Activated T-helper 17 cell treated with anti-CD3 and anti-CD28 coated beads, Interleukin-2, amount 50 U/mL, for 72 hours (primary cell): ENCODE results near the gene AFAP1. TPM values are rescaled to one million over a fixed set of nuclear protein-coding genes. Genes with fewer than 3 reads are reported as not detected.

Source experiments
- ATAC-seq: fragments of 150-1000 bp; cut with Tn5 transposase; replicated peaks from 2 replicates; pipeline ENCODE4 v1.10.0; 2021; ENCODE audit warnings: mild to moderate bottlenecking, moderate library complexity
- H3K27ac Mint-ChIP-seq: one replicate; pipeline ENCODE4 v1.8.0; 2022; ENCODE audit warnings: mixed read lengths
- H3K27me3 Mint-ChIP-seq: one replicate; pipeline ENCODE4 v1.8.0; 2022; ENCODE audit warnings: mixed read lengths
- H3K36me3 Mint-ChIP-seq: one replicate; pipeline ENCODE4 v1.8.0; 2022; ENCODE audit warnings: low read depth, mild to moderate bottlenecking, mixed read lengths
- H3K4me1 Mint-ChIP-seq: one replicate; pipeline ENCODE4 v1.8.0; 2022; ENCODE audit warnings: mixed read lengths
- H3K4me3 Mint-ChIP-seq: one replicate; pipeline ENCODE4 v1.8.0; 2022; ENCODE audit warnings: mild to moderate bottlenecking, mixed read lengths
- H3K9me3 Mint-ChIP-seq: one replicate; pipeline ENCODE4 v1.8.0; 2022; ENCODE audit warnings: mixed read lengths
- total RNA-seq, 2 donors: library from RNA; stranded (reverse); gene quantifications; one replicate each; pipeline ENCODE4 v1.2.3, GENCODE V29; 2022

AFAP1 gene
- total RNA-seq, 2 donors from 2014 or later = 20.1 to 29.8 TPM

GRCh38 chr4:7774301-7775294, 165.1 kb downstream of the AFAP1 start:
- H3K4me1 Mint-ChIP-seq = peaks cover 20% of the 10 kb centered on the region

GRCh38 chr4:7773401-7774180, 166.1 kb downstream of the AFAP1 start:
- Mint-ChIP-seq H3K27ac (no peak overlapping the region), H3K4me1 (peaks cover 20% of the 10 kb centered on the region), H3K36me3 (peaks cover 90% of the 10 kb centered on the region), H3K4me3 (no peak overlapping the region), H3K27me3 (no peaks in the 10 kb centered on the region), H3K9me3 (no peaks in the 10 kb centered on the region)
- ATAC-seq = no peak

More at GRCh38 chr4:7774301-7775294, 165.1 kb downstream of the AFAP1 start:
- Mint-ChIP-seq H3K9me3 (no peaks in the 10 kb centered on the region), H3K36me3 (peaks cover 86% of the 10 kb centered on the region), H3K27me3 (no peaks in the 10 kb centered on the region), H3K27ac (no peak overlapping the region), H3K4me3 (no peak overlapping the region)
- ATAC-seq = no peak

- Mint-ChIP-seq H3K9me3 (no peaks in the 10 kb centered on the region), H3K27ac (no peak overlapping the region), H3K36me3 (peaks cover 90% of the 10 kb centered on the region), H3K4me1 (peaks cover 20% of the 10 kb centered on the region), H3K4me3 (no peak overlapping the region), H3K27me3 (no peaks in the 10 kb centered on the region)
- no peak for ATAC-seq
Observed at GRCh38 chr4:7772711-7773385, 166.8 kb downstream of the AFAP1 start.

DNA sequence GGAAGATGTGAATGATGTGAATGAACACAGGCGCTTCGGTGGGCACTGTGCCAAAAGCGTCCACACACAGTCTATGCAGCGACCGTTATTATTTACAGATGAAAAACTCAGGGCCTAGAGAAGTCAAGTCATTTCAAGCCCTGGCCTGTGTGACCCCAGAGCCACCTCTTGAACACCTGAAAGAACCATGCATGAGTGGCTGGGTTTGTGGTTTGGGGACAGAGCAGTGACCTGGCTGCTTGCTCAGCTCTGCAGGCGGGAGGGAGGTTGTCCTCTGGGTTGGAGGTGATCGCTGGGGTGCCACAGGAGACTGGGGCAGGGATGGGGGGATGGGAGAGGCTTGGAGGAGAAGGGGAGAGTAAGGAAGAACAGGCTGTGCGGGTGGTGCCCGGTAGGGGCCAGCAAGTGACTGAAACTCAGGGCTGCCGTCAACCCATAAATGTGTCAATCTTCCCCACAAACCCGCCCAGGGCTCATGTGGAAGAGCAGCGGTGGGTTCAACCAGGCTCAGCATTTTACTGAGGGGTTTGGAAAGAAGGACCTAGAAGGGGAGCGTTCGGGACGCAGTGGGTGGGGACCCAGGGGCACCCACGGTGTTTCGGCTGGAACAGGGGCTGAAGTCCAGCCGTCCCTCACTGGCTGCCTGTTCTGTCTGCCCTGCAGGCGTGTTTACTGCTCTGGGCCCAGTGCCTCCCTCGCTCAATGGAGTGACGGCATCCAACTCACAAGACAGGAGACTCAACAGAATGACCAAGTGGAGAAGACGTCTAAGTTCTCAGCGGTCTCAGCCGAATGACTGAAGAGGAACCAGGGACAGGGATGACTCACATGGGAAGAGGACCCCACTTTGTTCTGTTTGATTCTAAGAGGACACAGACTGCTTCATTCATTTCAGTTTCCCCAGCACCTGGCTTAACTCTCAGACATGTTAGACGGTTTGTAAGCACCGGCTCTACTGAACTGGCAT, 167.8 kb downstream of the AFAP1 start:
- Mint-ChIP-seq H3K4me3 (peak overlapping the region; percentile 5), H3K9me3 (no peaks in the 10 kb centered on the region), H3K27ac (peak overlapping the region; percentile 61), H3K4me1 (peaks cover 20% of the 10 kb centered on the region), H3K27me3 (no peaks in the 10 kb centered on the region), H3K36me3 (peaks cover 84% of the 10 kb centered on the region)
- ATAC-seq = peak; percentile 77

- Mint-ChIP-seq H3K36me3 (peaks cover 77% of the 10 kb centered on the region), H3K4me1 (peaks cover 20% of the 10 kb centered on the region), H3K4me3 (peak overlapping the region; percentile 6), H3K27me3 (no peaks in the 10 kb centered on the region), H3K9me3 (no peaks in the 10 kb centered on the region), H3K27ac (peak overlapping the region; percentile 61)
- ATAC-seq = peak; percentile 83
Observed at GRCh38 chr4:7771056-7771455, 168.6 kb downstream of the AFAP1 start.

GRCh38 chr4:7770224-7771050, 169.2 kb downstream of the AFAP1 start:
- Mint-ChIP-seq H3K9me3 (no peaks in the 10 kb centered on the region), H3K27ac (peak overlapping the region; percentile 61), H3K4me1 (peaks cover 20% of the 10 kb centered on the region), H3K4me3 (peak overlapping the region; percentile 6), H3K27me3 (no peaks in the 10 kb centered on the region), H3K36me3 (peaks cover 75% of the 10 kb centered on the region)
- no peak for ATAC-seq

- Mint-ChIP-seq H3K4me3 (no peak overlapping the region), H3K4me1 (peaks cover 20% of the 10 kb centered on the region), H3K9me3 (no peaks in the 10 kb centered on the region), H3K27ac (peak overlapping the region; percentile 61), H3K27me3 (no peaks in the 10 kb centered on the region), H3K36me3 (peaks cover 66% of the 10 kb centered on the region)
- no peak for ATAC-seq
Observed at GRCh38 chr4:7769396-7770223, 170.1 kb downstream of the AFAP1 start.

- Mint-ChIP-seq H3K9me3 (no peaks in the 10 kb centered on the region), H3K27ac (no peak overlapping the region), H3K4me3 (no peak overlapping the region), H3K36me3 (peaks cover 66% of the 10 kb centered on the region), H3K27me3 (no peaks in the 10 kb centered on the region), H3K4me1 (peaks cover 20% of the 10 kb centered on the region)
- no peak for ATAC-seq
Observed at GRCh38 chr4:7768736-7769135, 170.9 kb downstream of the AFAP1 start.

- Mint-ChIP-seq H3K36me3 (peaks cover 65% of the 10 kb centered on the region), H3K27me3 (no peaks in the 10 kb centered on the region), H3K4me1 (peaks cover 20% of the 10 kb centered on the region), H3K4me3 (no peak overlapping the region), H3K9me3 (no peaks in the 10 kb centered on the region), H3K27ac (no peak overlapping the region)
- no peak for ATAC-seq
Observed at GRCh38 chr4:7767966-7768365, 171.7 kb downstream of the AFAP1 start.

DNA sequence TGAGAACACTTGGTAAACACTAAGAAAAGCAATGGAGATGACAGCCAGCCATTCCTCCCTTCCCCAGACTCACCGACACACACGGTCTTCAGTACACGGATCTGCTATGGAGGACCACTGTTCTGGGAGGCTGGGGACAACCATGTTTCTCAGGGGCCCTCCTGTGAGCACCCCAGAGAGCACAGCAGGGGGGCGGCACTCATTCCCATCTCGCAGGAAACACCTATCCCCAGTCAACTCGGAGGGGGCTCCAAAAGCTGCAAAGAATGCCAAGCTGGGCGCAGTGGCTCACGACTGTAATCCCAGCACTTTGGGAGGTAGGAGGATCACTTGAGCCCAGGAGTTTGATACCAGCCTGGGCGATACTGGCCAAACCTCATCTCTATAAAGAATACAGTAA, 172.1 kb downstream of the AFAP1 start:
- H3K9me3 Mint-ChIP-seq = no peaks in the 10 kb centered on the region
- no peak overlapping the region for H3K27ac Mint-ChIP-seq
- peaks cover 20% of the 10 kb centered on the region for H3K4me1 Mint-ChIP-seq
- no peaks in the 10 kb centered on the region for H3K27me3 Mint-ChIP-seq
- H3K36me3 Mint-ChIP-seq = peaks cover 61% of the 10 kb centered on the region
- ATAC-seq = no peak
- H3K4me3 Mint-ChIP-seq = no peak overlapping the region

- H3K27ac Mint-ChIP-seq = no peak overlapping the region
- H3K36me3 Mint-ChIP-seq = peaks cover 55% of the 10 kb centered on the region
- no peaks in the 10 kb centered on the region for H3K9me3 Mint-ChIP-seq
- H3K4me3 Mint-ChIP-seq = no peak overlapping the region
- H3K27me3 Mint-ChIP-seq = no peaks in the 10 kb centered on the region
- peaks cover 16% of the 10 kb centered on the region for H3K4me1 Mint-ChIP-seq
- no peak for ATAC-seq
Observed at GRCh38 chr4:7766661-7767345, 172.9 kb downstream of the AFAP1 start.

- Mint-ChIP-seq H3K36me3 (peaks cover 53% of the 10 kb centered on the region), H3K4me1 (peaks cover 9% of the 10 kb centered on the region), H3K4me3 (no peak overlapping the region), H3K9me3 (no peaks in the 10 kb centered on the region), H3K27me3 (no peaks in the 10 kb centered on the region), H3K27ac (no peak overlapping the region)
- no peak for ATAC-seq
Observed at GRCh38 chr4:7766086-7766485, 173.6 kb downstream of the AFAP1 start.
